ENCODE data around the gene NCAM2.
"Not testable (repeated sequence)": the region's sequence is repeated elsewhere in the genome, so short reads cannot be mapped to it uniquely, and the experiment has no call there.

The NCAM2 gene

DNA sequence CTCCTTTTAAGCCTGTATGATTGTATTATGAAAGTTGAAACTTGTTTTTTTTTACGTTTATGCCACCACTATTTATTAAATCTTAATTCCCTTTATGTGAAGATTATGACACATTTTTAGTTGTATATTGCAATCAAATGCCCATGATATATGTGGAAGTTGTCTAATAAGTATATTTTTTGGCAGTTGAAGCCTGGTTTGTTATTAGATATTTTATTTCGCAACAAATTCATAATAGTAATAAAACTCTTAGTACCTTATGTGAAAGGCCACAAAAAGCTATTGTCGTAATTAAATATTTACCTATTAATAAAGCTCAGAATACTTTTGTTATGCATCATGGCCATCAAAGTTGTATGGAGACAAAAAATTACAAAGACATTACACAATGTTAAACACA is 386.8 kb downstream of the NCAM2 start:
- DNase-seq (ENCODE audit: extremely low read depth, low read depth) = no peak
- no peak overlapping the region for H3K4me3 ChIP-seq (replicated peaks; ENCODE audit: low read depth, low read length)
- TF ChIP-seq, protein P1, sequence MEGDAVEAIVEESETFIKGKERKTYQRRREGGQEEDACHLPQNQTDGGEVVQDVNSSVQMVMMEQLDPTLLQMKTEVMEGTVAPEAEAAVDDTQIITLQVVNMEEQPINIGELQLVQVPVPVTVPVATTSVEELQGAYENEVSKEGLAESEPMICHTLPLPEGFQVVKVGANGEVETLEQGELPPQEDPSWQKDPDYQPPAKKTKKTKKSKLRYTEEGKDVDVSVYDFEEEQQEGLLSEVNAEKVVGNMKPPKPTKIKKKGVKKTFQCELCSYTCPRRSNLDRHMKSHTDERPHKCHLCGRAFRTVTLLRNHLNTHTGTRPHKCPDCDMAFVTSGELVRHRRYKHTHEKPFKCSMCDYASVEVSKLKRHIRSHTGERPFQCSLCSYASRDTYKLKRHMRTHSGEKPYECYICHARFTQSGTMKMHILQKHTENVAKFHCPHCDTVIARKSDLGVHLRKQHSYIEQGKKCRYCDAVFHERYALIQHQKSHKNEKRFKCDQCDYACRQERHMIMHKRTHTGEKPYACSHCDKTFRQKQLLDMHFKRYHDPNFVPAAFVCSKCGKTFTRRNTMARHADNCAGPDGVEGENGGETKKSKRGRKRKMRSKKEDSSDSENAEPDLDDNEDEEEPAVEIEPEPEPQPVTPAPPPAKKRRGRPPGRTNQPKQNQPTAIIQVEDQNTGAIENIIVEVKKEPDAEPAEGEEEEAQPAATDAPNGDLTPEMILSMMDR (IDR thresholded peaks at IDR 0.05; ENCODE audit: low read depth, low read length, missing control alignments) = no peak

- no peak overlapping the region for H3K4me3 ChIP-seq (replicated peaks; ENCODE audit: low read depth, low read length)
- TF ChIP-seq, protein P1 (IDR thresholded peaks at IDR 0.05; ENCODE audit: low read depth, low read length, missing control alignments) = no peak
- no peak for DNase-seq (ENCODE audit: extremely low read depth, low read depth)
These were observed 387.2 kb downstream of the NCAM2 start for GRCh38 chr21:21385404-21385803.

GRCh38 chr21:21387916-21388315 is 389.7 kb downstream of the NCAM2 start:
- no peak for DNase-seq (ENCODE audit: extremely low read depth, low read depth)
- H3K4me3 ChIP-seq (replicated peaks; ENCODE audit: low read depth, low read length) = no peak overlapping the region
- TF ChIP-seq, protein P1 (IDR thresholded peaks at IDR 0.05; ENCODE audit: low read depth, low read length, missing control alignments) = no peak

DNA sequence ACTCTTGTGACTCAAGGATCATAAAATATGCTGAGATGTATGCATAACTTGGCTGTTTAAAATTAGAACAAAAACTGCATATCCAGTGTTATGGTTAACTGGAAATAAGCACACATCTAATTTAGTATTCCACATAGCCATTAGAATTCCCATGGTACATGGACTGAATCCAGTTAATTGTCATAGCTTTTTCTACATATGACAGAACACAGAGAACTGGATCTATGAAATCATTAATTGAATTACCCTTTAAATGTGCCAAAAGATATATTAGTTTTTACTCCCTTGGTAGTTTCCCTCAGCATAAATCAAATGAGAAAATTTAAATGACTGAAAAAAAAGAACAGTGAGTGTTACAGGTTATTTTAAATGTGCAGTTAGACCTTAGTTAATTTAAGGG is 395.9 kb downstream of the NCAM2 start:
- no peak for DNase-seq (ENCODE audit: extremely low read depth, low read depth)
- H3K4me3 ChIP-seq (replicated peaks; ENCODE audit: low read depth, low read length) = no peak overlapping the region
- TF ChIP-seq, protein P1 (IDR thresholded peaks at IDR 0.05; ENCODE audit: low read depth, low read length, missing control alignments) = no peak

DNA sequence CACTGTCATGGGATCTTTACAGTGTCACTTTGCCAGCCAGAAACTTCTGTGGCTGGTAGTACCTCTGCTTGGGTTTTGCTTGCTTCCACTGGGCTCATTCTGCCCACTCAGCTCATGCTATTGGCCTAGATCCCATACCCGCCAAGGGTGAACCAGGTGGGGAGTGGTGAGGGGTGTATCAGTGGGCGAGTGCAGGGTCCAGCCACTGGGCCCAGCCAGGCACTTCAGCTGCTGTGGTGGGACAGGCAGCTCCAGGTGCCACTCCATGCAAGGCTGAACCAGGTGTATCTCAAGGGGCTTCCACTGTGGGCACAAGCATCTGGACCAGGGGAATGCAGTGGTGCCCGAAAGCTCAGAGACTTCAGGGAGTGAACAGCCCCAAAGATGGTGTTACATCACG is 398.2 kb downstream of the NCAM2 start:
- no peak for DNase-seq (ENCODE audit: extremely low read depth, low read depth)
- no peak overlapping the region for H3K4me3 ChIP-seq (replicated peaks; ENCODE audit: low read depth, low read length)
- TF ChIP-seq, protein P1 (IDR thresholded peaks at IDR 0.05; ENCODE audit: low read depth, low read length, missing control alignments) = no peak

- DNase-seq (ENCODE audit: extremely low read depth, low read depth) = no peak
- TF ChIP-seq, protein P1 (IDR thresholded peaks at IDR 0.05; ENCODE audit: low read depth, low read length, missing control alignments) = no peak
- H3K4me3 ChIP-seq (replicated peaks; ENCODE audit: low read depth, low read length) = no peak overlapping the region
These were observed 399.3 kb downstream of the NCAM2 start for GRCh38 chr21:21397464-21397863.

- DNase-seq (ENCODE audit: extremely low read depth, low read depth) = no peak
- H3K4me3 ChIP-seq (replicated peaks; ENCODE audit: low read depth, low read length) = no peak overlapping the region
- TF ChIP-seq, protein P1 (IDR thresholded peaks at IDR 0.05; ENCODE audit: low read depth, low read length, missing control alignments) = no peak
These were observed 403.2 kb downstream of the NCAM2 start for GRCh38 chr21:21401444-21401843.

DNA sequence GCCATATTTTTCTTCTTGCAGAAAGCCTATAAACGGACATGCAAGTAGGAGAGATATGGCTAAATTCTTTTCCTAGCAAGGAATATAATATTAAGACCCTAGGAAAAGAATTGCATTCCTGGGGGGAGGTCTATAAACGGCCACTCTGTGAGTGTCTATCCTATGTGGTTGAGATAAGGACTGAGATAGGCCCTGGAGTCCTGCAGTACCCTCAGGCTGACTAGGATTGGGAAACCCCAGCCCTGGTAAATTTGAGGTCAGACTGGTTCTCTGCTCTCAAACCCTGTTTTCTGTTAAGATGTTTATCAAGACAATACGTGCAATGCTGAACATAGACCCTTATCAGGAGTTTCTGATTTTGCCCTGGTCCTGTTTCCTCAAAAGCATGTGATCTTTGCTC is 404.0 kb downstream of the NCAM2 start:
- DNase-seq (ENCODE audit: extremely low read depth, low read depth); H3K4me3 ChIP-seq (replicated peaks; ENCODE audit: low read depth, low read length): not testable (repeated sequence)

DNA sequence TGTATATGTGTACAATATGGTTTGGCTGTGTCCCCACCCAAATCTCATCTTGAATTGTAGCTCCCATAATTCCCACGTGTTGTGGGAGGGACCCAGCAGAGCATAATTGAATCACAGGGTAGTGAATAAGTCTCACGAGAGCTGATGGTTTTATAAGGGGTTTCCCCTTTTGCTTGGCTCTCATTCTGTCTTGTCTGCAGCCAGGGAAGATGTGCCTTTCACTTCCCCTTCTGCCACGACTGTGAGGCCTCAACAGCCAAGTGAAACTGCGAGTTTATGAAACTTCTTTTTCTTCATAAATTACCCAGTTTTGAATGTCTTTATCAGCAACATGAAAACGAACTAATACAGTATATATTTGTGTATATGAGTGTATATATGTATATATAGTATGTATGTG is 406.1 kb downstream of the NCAM2 start:
- DNase-seq (ENCODE audit: extremely low read depth, low read depth); H3K4me3 ChIP-seq (replicated peaks; ENCODE audit: low read depth, low read length): not testable (repeated sequence)
